ENCODE measurements around the gene PIEZO1.

Gene PIEZO1

GRCh38 chr16:88778541-88779065, 6.4 kb downstream of the PIEZO1 start:
- ChIA-PET POLR2A (ENCODE audit: low non-redundant PET) (no interaction called here), CTCF (interaction anchor here (2.4 kb wide), 1 partner anchor 41 kb away, joined by 8 read pairs; no protein-coding TSS in a partner anchor)
- H3K27ac ChIP-seq: peak overlapping the region; percentile 36
- no peak for TF ChIP-seq CTCF (conservative IDR thresholded peaks at IDR 0.05; ENCODE audit: low read depth)
- DNase-seq (ENCODE audit: low spot score): no peak

GRCh38 chr16:88778271-88778525, 6.8 kb downstream of the PIEZO1 start:
- POLR2A ChIA-PET (ENCODE audit: low non-redundant PET): no interaction called here
- no peak for TF ChIP-seq CTCF (conservative IDR thresholded peaks at IDR 0.05; ENCODE audit: low read depth)
- H3K27ac ChIP-seq: peak overlapping the region; percentile 36
- no peak for DNase-seq (ENCODE audit: low spot score)
- CTCF ChIA-PET: interaction anchor here (2.4 kb wide), 1 partner anchor 41 kb away, joined by 8 read pairs; no protein-coding TSS in a partner anchor

GRCh38 chr16:88777471-88778270, 7.3 kb downstream of the PIEZO1 start:
- POLR2A ChIA-PET (ENCODE audit: low non-redundant PET): no interaction called here
- CTCF ChIA-PET: interaction anchor here (2.4 kb wide), 1 partner anchor 40 kb away, joined by 8 read pairs; no protein-coding TSS in a partner anchor
- no peak for TF ChIP-seq CTCF (conservative IDR thresholded peaks at IDR 0.05; ENCODE audit: low read depth)
- H3K27ac ChIP-seq: peak overlapping the region; percentile 36
- no peak for DNase-seq (ENCODE audit: low spot score)

GRCh38 chr16:88775825-88776224, 9.2 kb downstream of the PIEZO1 start:
- POLR2A ChIA-PET (ENCODE audit: low non-redundant PET): no interaction called here
- DNase-seq (ENCODE audit: low spot score): no peak
- peak overlapping the region; percentile 49 for H3K27ac ChIP-seq
- no peak for TF ChIP-seq CTCF (conservative IDR thresholded peaks at IDR 0.05; ENCODE audit: low read depth)
- CTCF ChIA-PET: no interaction called here

GRCh38 chr16:88774544-88775393, 10.3 kb downstream of the PIEZO1 start:
- no peak for DNase-seq (ENCODE audit: low spot score)
- ChIA-PET POLR2A (ENCODE audit: low non-redundant PET) (no interaction called here), CTCF (interaction anchor here (0.9 kb wide), 1 partner anchor 37 kb away, joined by 3 read pairs; no protein-coding TSS in a partner anchor)
- H3K27ac ChIP-seq: peak overlapping the region; percentile 71
- no peak for TF ChIP-seq CTCF (conservative IDR thresholded peaks at IDR 0.05; ENCODE audit: low read depth)

- ChIA-PET CTCF (interaction anchor here (0.7 to 1.3 kb wide), 3 partner anchors 11 to 37 kb away, joined by 3 to 5 read pairs (median 3); partner anchors contain the start of gene PIEZO1), POLR2A (ENCODE audit: low non-redundant PET) (no interaction called here)
- no peak for TF ChIP-seq CTCF (conservative IDR thresholded peaks at IDR 0.05; ENCODE audit: low read depth)
- DNase-seq (ENCODE audit: low spot score): no peak
- H3K27ac ChIP-seq: peak overlapping the region; percentile 71
Measured at GRCh38 chr16:88773812-88774291, 11.2 kb downstream of the PIEZO1 start.

Data from RWPE1 (cell line).